Measurements from ENCODE around the gene ARF6.
"Not testable (repeated sequence)": the region's sequence is repeated elsewhere in the genome, so short reads cannot be mapped to it uniquely, and the experiment has no call there.

ARF6 gene

GRCh38 chr14:49907186-49907585 is 14.3 kb downstream of the ARF6 start:
- DNase-seq: no peak

- peak; percentile 61 for DNase-seq
Measured at GRCh38 chr14:49908433-49908782, 15.5 kb downstream of the ARF6 start.

- DNase-seq: no peak
Measured at GRCh38 chr14:49909016-49909415, 16.1 kb downstream of the ARF6 start.

GRCh38 chr14:49915085-49915484 is 22.2 kb downstream of the ARF6 start:
- DNase-seq: no peak

- no peak for DNase-seq
Measured at GRCh38 chr14:49918706-49919105, 25.8 kb downstream of the ARF6 start.

- no peak for DNase-seq
Measured at GRCh38 chr14:49919825-49920659, 27.2 kb downstream of the ARF6 start.

GRCh38 chr14:49920935-49921334 is 28.1 kb downstream of the ARF6 start:
- no peak for DNase-seq

GRCh38 chr14:49921401-49921800 is 28.5 kb downstream of the ARF6 start:
- DNase-seq: no peak

GRCh38 chr14:49923442-49923841 is 30.6 kb downstream of the ARF6 start:
- no peak for DNase-seq

GRCh38 chr14:49923881-49924280 is 31.0 kb downstream of the ARF6 start:
- no peak for DNase-seq

GRCh38 chr14:49924852-49925251 is 32.0 kb downstream of the ARF6 start:
- no peak for DNase-seq

- no peak for DNase-seq
Measured at GRCh38 chr14:49926803-49927202, 33.9 kb downstream of the ARF6 start.

- peak; percentile 81 for DNase-seq
Measured at GRCh38 chr14:49928015-49928414, 35.1 kb downstream of the ARF6 start.

GRCh38 chr14:49930720-49931119 is 37.8 kb downstream of the ARF6 start:
- no peak for DNase-seq

- no peak for DNase-seq
Measured at GRCh38 chr14:49931523-49931922, 38.6 kb downstream of the ARF6 start.

GRCh38 chr14:49933128-49933527 is 40.2 kb downstream of the ARF6 start:
- DNase-seq: no peak

GRCh38 chr14:49933704-49934103 is 40.8 kb downstream of the ARF6 start:
- no peak for DNase-seq

GRCh38 chr14:49934646-49935045 is 41.8 kb downstream of the ARF6 start:
- no peak for DNase-seq

- no peak for DNase-seq
Measured at GRCh38 chr14:49935526-49935925, 42.6 kb downstream of the ARF6 start.

GRCh38 chr14:49936246-49936645 is 43.4 kb downstream of the ARF6 start:
- DNase-seq: not testable (repeated sequence)

- not testable (repeated sequence) for DNase-seq
Measured at GRCh38 chr14:49936882-49937281, 44.0 kb downstream of the ARF6 start.

- DNase-seq: not testable (repeated sequence)
Measured at GRCh38 chr14:49939215-49939614, 46.3 kb downstream of the ARF6 start.

GRCh38 chr14:49939884-49940510 is 47.1 kb downstream of the ARF6 start:
- DNase-seq: no peak

- DNase-seq: peak; percentile 69
Measured at GRCh38 chr14:49940808-49941421, 48.0 kb downstream of the ARF6 start.
